ENCODE measurements around the gene SELENOK.

Gene SELENOK

DNA sequence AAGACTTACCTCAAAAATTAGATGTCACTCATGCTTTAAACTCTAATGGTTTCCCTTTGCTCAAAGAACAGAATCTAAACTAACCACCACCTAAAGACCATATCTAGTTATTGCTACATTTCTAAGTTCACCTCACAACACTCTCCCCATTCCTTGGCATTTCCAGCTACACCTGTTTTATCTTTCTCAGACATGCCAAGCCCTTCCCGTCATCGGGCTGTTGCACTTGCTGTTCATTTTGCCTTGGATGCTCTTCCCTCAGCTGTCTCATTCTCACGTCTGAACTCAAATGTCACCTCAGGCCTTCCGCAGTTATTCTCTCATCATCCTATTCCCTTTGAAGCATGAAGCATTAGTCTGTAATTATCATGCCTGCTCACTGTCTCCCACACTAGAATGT lies 8.7 kb downstream of the SELENOK start:
- DNase-seq (ENCODE audit: low spot score): no peak

DNA sequence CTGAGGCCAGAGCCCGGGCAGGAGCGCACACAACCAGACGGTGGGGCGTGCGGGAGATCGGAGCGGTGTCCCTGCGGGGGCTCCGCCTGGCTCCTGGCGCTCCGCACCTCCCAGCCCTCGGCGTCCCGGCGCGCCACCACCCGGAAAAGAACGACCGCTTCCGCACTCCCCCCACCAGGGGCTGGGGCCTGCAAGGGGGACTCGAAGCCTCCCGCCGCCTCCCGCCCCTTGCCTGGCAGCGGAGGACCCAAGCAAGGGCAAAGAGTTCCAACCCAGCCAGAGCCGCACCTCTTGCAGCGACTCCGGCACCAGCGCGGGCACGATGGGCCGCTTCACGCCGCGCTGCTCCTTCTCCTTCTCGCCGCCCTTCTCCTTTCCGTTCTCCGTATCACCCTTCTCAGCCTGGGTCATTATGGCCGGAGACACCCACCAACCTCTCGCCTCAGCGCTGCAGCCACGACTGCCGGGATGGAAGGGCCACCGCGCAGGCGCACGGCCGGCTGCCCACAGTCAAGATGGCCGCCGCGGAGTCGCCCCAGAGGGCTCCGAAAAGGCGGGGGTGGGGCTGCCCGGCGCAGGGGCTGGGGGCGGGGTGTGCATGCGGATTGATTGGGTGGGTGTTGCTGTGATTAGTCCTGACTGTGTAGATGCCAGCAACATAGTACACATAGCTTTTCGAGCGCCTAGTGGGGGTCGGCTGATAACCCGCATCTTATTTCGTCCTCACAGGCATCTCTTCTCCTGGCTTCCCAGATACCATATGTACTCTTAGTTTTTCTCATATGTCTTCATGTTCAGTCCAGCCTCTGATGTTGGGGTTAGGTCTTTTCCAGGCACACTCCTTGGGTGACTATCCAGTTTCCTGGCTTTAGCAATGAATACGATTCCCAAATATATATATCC lies 9.7 kb downstream of the SELENOK start, which contains the start of gene ACTR8:
ACTR8 (minus strand) TSS at position 462 of the 903 bp plus-strand sequence; CDS start at position 411, 51 bp downstream.
- peak; percentile 36 for DNase-seq (ENCODE audit: low spot score)

DNA sequence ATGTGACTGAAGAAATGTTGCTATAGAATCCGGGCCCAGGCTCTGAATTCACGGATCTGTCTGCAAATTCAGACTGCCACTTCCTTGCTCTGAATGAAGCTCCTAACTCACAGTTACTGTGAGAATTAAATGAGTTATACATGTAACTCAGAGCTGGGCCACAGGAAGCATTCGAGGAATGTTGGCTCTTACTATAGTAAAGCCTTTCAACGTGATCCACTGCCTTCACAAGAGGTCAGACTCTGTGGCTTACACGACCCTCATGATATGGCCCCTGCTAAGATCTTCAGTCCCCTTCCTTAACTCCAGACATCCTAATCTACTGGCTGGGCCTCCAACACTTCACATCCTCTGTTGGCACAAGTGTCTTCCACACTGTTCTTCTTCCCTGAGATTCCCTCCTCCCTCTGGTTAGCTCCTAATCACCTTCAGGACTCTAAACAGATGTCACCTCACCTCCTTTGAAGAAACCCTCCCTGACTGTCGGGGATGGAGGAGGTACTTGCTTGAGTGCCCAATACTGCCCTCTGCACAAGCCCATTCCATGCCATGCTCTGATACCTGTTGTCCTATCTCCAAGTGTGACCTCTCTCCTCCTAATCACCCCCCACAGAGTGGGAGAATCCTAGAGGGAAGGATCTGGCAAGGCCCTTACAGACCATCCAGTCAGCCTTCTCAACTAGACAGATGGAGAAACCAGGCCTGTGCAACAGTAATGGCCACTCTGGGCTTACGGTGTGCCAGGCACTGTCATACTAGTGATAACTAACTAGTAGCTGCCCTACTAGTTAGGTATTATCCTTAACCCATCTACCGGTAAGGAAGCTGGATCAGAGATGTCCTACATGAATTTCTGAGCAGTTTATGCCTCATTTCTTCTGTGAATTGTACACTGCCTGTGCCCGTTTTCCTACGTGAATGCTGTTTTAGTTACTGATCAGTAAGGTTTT lies 11.0 kb downstream of the SELENOK start:
- no peak for DNase-seq (ENCODE audit: low spot score)

DNA sequence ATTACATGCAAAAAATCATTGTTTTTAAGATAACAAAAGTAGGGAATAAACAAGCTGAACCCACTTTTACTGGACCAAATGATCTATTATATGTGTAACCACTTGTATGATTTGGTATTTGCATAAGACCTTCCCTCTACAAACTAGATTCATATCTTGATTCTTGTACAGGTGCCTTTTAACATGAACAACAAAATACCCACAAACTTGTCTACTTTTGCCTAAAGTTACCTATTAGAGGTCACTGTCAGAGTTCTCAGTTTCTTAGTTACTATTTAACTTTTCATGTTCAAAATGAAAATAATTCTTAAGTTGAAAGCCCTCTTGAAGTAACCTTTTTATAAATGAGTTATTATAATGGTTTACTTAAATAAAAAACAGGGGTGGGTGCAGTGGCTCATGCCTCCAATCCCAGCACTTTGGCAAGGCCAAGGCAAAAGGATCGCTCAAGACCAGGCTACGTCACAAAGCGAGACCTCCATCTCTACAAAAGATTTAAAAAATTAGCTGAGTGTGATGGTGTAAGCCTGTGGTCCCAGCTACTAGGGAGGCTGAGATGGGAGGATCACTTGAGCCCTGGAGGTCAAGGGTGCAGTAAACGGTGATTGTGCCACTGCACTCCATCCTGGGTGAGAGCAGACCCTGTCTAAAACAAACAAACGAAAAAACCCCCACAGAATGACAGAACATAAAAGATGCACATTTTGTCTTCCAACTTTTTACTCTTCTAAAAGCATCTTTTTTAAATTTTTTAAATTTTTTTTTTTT lies 25.7 kb downstream of the SELENOK start:
- DNase-seq (ENCODE audit: low spot score): no peak

DNA sequence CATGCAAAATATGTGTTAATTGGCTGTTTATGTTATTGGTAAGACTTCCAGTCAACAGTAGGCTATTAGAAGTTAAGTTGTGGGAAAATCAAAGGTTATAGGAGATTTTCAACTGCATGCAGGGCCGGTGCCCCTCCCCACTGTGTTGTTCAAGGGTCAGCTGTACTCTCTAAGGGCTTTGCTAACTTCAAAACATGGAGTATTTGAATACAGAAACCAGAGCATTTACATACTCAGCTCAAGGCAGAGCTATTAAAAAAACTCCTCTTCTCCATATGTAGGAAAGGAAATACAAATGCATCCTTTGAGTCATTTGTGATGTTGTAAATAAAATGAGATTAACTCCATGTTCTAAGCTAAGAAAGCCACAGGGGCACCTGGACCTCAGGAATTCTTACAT lies 28.5 kb downstream of the SELENOK start:
- DNase-seq (ENCODE audit: low spot score): no peak

DNA sequence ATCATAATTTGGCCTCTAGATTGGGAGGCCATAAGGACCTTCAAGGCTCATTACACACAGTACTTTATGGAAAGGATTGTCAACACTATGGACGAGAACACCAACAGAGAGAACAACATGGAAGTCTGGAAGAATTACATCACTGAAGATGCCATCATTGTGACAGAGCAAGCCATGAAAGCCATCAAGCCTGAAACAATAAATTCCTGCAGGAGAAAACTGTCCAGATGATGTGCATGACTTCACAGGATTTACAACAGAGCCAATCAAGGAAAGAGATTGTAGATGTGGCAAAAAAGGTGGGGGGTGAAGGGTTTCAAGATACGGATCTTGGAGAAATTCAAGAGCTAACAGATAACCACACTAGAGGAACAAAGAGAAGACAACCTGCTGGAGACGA lies 29.4 kb downstream of the SELENOK start:
- DNase-seq (ENCODE audit: low spot score): no peak

DNA sequence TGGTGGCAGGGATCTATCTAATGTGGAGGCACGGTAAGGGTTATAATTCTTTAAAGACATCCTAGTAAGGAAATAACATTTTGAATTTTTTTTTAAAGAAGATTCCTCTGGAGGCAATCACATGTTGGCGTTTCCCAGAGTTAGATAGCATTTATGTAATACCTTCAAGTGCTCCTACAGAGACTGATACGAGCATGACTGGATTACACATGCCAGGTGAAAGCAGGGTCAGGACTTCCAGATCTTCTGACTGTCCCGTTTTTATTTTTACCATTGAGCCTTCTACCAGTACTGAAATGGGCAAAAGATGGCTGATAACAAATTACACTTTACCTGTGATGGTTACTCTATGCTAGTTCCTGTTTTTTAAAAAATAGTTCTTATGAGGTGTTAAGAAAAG lies 31.5 kb downstream of the SELENOK start:
- no peak for DNase-seq (ENCODE audit: low spot score)

DNA sequence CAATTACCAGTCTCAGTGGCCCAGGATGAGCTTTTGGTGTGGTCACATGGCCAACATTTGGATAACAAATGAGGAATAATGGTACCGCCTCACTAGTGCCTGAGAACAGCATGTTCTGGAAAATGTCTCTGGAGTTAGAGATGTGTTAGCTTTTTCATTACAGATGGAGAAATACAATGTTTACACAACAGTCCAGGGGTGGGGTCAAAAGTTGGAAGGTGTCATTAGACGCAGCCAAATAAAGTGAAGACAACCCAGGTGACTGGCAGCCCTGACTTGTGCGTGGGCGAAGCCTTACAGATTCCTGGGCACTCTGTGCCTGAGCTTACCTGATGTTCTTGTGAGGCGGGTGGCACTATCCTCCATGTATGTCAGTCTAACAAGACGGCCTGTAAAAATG lies 32.5 kb downstream of the SELENOK start:
- DNase-seq (ENCODE audit: low spot score): no peak

DNA sequence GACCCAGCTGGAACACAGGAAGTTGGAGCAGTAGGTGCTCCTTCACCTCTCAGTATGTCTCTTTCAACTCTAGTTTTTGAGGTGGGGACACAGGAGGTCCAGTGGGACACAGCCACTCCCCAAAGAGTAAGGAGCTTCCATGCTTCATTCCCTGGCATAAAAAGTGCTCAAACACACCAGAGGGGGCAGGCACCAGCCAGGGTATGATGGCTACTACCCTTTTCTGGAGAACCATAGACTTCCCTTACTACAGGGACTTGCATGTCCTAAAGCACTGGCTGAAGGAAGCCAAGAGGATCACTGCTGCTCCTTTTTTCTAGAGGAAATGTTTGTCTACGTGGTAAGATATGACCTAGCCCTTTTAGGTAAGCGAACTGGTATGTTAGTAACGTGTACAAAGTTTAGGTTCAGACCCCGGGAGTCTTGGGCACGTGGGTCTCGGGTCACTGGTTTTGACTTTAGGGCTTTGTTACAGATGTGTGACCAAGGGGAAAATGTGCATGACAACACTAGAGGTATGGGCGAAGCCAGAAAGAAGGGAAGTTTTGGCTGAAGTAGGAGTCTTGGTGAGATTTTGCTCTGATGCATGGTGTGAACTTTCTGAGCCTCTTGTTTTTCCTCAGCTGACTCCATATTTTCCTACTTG lies 33.4 kb downstream of the SELENOK start:
- DNase-seq (ENCODE audit: low spot score): no peak

DNA sequence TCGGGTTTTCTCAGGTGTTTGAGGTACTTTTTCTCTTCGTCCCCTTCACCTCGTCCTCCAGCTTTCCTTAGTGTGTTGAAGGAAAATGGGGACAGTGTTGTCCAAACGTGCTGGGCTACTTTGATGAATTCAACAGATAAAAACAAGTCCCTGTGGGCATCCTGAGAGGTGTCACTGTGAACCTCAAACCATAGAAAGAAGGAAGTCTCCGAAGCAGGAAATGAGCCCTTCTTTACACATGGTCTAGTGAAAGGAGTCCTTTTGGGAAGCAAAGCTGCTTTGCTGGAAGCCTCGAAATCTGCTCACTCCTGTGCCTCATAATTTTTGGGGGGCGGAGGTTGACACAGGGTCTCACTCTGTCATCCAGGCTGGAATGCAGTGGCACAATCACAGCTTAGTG lies 34.7 kb downstream of the SELENOK start:
- no peak for DNase-seq (ENCODE audit: low spot score)

DNA sequence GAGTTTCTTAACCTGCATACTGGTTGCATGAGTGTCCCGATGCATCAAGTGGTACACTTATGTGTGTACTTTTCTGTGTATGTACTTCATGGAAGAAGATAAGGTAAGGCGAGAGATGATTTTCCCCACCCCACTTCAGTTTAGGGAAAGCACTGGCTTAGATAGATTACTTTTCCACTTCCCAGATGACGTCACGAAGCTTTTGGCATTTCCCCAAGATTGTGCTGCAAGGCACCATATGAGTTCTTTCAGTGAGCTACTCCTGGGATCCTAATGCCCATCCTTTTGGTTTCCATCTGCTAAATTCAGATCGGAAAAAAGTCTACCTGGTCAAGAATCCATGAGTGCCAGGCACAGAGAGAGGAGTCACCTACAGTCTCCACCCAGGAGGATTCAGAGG lies 40.8 kb downstream of the SELENOK start:
- no peak for DNase-seq (ENCODE audit: low spot score)

DNA sequence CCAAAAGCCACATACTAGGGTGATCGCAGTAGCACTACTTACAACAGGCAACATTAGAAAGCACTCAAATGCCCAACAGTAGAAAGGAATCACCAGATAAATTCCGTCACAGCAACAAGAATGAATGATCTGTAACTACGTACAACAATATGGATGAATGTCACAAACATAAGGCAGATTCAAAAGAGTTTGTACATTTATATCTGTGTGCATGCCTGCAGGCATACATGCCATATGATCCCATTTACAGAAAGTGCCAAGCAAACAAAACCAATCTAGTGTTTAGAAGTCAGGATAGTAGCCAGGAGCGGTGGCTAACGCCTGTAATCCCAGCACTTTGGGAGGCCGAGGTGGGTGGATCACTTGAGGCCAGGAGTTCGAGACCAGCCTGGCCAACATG lies 41.7 kb downstream of the SELENOK start:
- DNase-seq (ENCODE audit: low spot score): no peak

DNA sequence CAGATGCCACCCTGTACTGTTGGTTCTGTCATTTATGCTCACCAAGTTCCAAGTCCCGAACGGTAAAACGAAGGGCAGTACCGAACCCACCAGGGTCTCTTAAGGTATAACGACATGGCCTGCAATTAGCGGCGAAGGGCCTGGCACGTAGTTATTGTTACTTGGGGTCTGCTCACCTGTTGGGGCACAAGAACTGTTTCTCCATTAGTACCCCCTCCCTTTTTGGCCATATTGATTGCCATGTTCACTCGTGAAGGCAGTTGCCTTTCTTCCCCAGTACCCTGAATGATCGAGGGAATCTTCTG lies 44.9 kb downstream of the SELENOK start:
- no peak for DNase-seq (ENCODE audit: low spot score)

DNA sequence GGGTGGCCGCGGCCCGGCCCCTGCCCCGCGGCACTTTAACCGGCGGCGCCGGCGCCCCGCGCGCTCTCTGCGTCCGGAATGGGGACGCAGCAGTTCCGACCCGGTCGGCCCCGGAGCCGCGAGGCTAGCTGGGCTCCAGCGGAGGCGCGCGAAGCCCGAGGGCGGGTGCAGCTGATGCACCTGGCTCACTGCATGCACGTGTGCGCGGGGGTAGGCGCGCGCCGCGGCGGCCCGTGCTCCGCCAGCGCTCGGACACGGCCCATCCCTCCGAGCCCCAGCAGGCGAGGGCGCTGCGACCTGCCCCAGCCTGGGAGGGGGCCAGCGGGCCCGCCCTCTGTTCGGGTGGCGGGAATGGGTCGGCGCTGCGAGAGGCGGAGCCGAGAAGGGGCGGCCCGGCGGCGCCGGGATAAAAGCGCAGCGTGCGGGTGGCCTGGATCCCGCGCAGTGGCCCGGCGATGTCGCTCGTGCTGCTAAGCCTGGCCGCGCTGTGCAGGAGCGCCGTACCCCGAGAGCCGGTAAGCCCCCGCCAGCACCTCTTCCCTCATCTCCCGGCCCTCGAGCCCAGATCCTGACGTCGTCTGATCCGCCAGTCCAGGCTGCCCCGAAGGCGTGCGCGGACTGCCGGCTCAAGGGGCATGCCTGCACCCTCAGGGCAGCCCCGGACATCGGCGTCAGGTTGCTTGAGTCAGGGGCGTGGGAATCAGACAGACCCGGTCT lies 45.4 kb downstream of the SELENOK start, which contains the start of the genes CHDH and IL17RB:
CHDH (minus strand) TSS at position 286 of the 717 bp plus-strand sequence. CDS start 22,411 bp downstream, outside the sequence.
IL17RB (plus strand) TSS at position 435 of the 717 bp plus-strand sequence; CDS start at position 456, 21 bp downstream.
- DNase-seq (ENCODE audit: low spot score): peak; percentile 51

DNA sequence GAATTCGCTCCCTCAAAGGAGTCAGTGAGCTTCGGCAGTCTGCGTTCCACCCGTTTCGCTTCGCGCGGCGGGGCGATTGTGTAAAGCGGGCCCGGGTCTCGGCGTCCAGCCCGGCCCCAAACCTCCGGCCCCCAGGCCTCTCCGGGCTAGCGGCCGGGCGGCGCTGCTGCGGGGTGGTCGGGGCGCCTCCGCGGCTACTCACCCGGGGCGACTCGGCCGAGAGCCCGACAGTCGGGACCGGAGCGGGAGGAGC lies 45.9 kb downstream of the SELENOK start:
- DNase-seq (ENCODE audit: low spot score): no peak

DNA sequence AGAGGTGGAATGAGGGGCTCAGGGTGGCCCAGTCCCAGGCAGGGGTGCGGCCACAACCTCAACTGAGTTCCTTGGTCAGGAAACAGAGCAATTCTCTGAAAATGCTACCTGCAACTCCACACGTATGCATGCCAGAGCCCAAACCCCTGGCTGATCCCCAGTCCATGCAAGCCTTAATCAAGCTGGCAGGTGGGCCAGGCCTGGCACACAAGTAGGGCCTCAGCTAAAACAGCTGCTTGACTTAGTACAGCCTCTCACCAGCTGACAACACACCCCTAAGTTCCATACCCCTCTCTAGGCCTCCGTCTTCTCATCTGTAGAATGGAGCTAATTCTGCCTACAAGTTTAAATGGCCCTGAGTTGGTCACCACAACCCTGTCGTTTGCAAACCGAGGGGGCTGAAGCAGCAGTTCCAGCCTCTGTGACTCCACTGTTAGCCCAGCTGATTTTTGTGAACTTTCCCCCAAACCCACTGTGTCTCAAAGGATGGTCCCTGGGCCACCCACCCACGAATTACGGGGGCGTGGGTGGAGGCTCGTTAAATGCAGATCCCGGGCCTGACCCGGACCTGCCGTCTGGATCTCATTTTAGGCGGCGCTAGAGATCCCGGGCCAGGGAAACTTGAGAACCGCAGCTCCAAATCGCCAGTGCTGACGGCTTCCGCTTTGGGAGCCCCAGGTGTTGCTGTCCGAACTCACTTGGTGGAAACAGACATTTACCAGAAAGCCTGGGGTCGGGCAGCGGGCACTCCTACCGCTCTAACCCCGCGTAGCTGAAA lies 46.4 kb downstream of the SELENOK start:
- peak; percentile 30 for DNase-seq (ENCODE audit: low spot score)

DNA sequence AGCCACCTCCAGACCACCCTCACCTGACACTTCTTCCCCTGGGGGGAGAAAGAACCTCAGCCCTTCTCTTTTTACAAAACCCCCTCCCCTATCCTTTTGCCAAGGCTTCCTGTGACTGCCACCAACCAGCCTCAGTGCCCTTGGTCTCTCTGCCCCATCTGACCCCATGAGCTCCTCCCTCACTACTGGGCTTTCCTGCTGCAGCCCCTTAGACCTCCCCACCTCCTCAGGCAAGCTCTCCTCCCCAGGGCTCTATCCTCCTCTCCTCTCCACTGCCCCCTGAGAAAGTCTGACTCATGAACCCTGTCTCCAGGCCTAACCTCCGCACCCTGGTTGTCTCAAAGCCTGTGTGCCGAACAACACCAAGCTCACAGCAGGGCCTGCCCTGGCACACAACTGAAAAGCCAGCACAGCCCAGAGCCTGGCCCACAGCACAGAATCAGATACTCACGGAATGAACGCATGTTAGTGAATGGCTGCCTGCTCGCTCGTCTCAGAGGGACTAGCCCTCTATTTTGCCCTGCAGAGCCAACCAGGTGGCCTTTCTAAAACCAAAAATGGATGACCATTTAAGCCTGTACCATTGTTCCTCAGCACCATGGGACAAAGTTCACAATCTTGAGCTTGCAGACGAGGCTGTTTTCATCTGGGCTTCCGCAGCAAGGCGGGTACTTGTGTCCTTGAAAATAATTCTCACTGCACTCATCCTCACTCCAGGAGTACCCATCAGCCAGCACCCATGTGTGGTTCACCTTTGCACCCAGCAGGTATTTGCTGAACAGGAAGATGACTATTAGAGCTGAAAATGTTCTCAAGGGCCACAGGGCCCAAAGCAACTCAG lies 47.2 kb downstream of the SELENOK start:
- DNase-seq (ENCODE audit: low spot score): no peak

DNA sequence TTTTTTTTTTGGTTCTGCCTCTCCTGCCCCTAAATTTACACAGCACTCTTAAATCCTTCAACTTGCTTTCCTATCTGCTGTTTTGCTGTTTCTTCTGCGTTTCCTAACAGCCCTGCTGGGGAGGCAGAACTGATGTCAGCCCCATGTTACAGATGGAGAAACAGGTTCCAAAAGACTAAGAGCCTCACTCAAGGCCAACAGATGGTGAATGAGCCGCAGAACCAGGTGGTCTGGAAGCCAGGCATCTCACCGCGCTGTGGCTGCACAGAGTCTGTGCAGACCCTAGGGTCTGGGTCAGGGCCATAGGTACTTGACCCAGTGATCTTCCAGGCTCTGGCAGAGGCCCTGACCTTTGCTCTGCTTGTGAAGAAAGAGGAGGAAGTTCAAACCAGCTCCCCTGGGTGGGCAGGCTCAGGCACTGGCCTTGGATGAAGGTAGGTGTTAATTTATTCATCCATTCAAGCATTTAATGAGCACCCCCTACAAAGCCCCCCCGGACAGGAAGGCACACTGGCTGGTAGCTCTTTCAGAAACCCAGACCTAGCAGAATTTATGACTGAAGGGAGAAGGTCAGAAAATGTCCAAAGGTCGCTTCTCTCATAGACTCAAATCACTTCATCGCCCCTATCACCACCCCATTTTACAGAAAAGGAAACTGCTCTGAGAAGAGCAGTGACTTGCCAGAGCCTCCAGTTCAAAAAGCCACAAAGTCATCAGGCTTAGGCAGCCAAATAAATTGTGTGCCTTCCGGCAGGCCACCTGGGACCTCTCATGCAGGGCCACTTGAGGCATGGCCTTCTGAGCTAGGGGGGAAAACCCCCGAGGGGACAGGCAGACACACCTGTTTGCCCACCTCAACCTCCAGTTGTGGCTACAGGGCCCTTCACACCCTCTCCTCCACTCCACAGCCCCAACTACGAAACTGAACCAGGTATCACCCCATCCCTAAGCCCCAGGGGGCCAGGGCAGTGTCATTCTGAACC lies 48.2 kb downstream of the SELENOK start:
- no peak for DNase-seq (ENCODE audit: low spot score)

Data from HuH-7.5 (cell line).